COLO668 (cell line): ENCODE measurements around the gene UCHL5.
A peak's percentile ranks its signal among the peaks of the same experiment; 100 is the strongest.

Experiments
- DNase-seq: peaks from one replicate; lab custom pipeline; 2025; ENCODE audit not compliant: unreplicated experiment; lab: John Stamatoyannopoulos, UW

The UCHL5 gene, protein sequence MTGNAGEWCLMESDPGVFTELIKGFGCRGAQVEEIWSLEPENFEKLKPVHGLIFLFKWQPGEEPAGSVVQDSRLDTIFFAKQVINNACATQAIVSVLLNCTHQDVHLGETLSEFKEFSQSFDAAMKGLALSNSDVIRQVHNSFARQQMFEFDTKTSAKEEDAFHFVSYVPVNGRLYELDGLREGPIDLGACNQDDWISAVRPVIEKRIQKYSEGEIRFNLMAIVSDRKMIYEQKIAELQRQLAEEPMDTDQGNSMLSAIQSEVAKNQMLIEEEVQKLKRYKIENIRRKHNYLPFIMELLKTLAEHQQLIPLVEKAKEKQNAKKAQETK

DNA sequence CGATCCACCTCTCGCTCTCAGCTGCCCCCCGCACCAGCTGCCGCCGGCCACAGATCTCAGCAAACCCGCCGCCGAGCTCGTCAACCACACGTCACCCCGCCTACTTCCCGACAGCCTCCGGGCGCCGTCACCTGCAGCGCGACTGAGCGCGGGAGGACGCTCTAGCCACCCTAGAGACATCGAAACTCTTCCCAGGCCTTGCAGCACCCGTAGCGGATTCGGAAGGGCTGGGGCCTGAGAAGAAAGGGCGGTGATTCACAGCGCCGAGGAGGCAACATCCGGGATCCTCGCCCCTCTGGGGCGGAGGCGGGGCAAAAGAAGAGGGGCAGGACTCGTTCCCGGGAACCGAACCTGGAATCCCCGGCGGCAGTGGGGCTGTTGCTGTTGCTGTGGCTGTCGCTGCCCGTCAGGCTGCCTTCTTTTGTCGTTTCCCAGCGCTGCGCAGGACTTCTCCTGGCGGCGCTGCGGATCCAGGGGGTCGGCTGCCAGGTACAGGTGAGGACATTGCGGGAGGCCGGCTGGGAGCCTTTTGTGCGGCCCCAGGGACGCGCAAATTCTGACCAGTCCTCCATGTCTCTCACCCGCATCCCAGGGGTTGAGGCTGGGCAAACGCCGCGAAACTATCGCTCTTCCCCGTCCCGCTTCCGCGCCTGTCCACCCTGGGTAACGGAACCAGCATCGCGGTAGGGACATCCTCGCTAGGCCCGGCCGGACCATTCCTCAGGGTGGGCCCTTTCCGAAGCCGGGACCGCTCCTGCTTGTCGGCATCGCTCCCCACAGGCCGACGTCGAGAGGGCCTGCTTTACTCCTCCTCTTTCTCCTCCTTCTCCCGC lies at the start of gene UCHL5, which contains the start of gene RO60:
Gene UCHL5, minus strand, starts transcription at position 79 of the 833 bp plus-strand sequence. CDS start 100 bp downstream, outside the sequence.
Gene RO60, plus strand, starts transcription at position 331 of the 833 bp plus-strand sequence. CDS start 9,443 bp downstream, outside the sequence.
- DNase-seq = peak; percentile 99

DNA sequence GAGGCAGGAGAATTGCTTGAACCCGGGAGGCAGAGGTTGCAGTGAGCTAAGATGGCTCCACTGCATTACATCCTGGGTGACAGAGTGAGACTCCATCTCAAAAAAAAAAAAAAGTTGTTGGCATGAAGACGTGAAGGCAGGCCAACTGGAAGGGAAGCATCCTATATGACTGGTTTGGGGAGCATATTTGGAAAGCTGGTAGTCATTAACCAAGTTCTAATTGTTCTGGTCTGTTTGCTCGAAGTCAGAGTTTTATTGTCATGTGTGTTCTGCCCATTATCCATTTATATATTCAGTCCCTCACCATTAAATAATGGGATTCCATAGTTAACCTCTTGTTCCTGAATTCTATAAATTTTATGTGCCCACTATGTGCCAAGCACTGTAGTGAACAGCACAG lies 49.3 kb upstream of the UCHL5 start:
- no peak for DNase-seq

DNA sequence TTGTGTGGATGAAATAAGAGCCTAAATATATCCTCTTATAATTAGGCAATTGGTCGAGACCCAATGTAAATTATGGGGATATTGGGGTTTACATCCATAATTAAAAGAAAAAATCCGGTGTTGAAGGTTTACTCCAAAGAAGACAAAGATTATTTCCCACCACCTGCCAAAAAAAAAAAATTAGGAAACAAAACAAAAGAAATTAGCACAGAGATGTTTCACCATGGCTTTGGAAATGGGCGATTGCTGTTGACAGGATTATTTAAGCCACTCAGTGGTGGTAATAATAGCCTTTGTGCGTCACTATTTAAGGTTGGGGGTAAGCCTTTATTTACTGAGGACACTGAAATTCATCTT lies 46.6 kb upstream of the UCHL5 start:
- no peak for DNase-seq

DNA sequence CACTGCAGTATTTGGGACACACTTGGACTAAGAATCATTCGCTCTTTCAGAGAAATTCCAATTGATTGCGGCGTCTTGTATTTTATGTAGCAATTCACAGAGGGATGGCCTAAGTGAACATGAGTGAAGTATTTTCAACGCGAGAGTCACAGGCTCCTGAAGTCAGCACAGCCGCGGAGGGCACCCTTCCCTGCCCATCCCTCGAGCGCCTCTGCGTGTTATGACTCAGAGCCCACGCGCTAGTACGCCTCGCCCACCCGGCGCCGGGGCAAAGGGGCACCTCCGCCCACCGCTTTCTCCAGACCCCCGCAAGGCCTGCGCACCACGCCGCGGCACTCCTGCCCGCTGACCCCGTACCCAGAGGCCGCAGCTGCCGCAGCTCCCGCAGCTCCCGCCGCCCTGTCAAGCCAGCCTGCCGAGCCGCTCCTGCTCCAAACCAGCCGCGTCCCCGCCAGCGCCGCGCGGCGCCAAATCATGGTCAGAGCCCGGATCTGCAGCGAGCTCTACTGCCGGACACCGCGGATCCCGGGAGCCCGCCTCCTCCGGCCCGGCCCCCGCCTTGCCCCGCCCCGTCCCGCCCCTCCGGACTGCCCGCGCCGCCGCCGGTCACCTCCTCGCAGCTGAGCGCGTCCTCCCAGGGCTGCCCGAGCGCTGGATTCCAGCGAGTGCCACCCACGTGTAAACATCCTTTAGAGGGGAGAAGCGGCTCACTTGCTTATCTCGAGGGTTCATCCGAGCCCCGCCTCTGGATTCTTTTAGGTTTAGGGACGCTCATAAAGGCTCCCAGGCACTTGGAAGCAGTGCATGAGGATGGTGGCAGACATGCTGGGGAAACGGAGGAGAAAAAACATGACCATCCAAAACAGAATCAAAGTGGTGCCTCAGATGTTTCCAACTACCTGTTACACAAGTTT lies 46.0 kb upstream of the UCHL5 start, which contains the start of gene GLRX2:
Gene GLRX2, minus strand, starts transcription at position 508 of the 914 bp plus-strand sequence. Its CDS starts 32 bp downstream, at position 476.
- peak; percentile 94 for DNase-seq

DNA sequence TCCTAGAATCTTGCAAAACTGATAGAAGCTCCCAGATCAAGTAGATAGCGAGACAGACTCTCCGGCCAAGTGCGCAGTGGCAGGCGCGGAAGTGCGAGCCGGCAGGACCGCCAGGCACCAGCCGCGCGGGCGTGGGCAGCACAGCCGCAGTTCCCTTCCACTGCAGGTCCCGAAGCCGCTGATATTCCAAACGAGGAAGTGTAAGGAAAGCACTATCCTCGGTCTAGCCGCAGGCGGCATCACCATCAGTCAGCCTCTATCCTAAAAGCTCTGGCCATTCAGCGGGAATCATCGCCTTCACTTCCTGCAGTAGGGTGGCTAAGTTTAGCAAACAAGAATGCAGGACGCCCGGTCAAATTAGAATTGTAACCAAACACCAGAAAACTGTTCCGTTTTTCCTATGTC lies 45.3 kb upstream of the UCHL5 start:
- DNase-seq = peak; percentile 76

DNA sequence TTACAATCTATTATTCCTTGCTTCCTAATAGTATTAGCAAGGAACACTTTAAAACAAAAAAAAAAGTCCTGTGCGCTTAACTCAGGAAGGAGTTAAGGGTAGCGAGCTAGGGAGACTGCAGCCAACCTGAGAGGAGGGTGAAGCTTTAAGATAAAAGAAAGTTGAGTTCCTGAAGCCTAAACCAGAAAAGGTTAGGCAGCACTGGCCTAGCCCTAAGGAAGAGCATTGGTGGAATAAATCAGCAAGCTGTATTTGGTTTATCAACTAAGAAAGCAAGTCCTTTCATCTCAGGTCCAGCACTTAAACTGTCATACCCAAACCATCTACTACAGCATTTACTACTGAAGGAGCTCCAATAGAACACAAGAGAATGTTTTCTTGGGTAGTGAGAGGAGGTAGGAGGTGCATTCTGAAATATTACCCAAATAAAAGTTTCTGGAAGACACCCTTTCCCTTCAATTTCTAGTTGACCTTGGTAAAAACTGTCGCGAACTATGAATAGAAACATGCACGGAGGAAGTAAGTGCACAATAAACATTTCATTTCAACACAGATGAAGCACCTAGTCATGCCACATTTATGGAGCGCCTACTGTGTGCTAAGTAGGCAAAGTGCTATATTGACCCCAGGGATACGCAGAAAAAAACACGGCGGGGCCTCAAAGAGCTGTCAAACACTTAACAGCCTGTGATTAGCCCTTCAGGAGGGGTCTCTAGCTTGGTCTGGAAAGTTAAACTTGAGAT lies 44.8 kb upstream of the UCHL5 start:
- DNase-seq = no peak

DNA sequence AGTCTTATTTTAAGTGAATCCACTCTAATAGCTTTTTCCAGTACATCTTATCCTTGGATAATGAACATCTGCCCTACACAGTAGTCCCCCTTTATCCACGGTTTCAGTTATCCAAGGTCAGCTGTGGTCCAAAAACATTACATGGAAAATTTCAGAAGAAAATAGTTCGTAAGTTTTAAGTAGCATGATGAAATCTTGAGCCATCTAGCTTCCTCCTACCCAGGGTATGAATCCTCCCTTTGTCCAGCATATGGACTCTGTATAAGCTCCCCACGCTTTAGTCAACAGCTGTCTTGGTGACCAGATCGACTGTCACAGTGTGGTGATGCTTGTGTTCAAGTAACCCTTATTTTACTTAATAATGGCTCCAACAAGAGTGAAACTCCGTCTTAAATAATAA lies 43.5 kb upstream of the UCHL5 start:
- no peak for DNase-seq

DNA sequence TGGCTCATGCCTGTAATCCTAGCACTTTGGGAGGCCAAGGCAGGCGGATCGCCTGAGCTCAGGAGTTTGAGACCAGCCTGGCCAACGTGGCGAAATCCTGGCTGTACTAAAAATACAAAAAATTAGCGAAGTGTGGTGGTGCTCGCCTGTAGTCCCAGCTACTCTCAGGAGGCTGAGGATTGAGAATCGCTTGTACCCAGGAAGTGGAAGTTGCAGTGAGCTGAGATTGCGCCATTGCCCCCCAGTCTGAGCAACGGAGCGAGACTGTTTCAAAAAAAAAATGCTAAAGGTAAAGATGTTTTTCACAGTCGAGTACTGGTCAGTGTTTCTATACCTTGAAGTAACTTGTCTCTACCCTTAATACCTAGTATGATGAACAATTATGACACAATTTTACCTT lies 35.0 kb upstream of the UCHL5 start:
- DNase-seq = no peak

DNA sequence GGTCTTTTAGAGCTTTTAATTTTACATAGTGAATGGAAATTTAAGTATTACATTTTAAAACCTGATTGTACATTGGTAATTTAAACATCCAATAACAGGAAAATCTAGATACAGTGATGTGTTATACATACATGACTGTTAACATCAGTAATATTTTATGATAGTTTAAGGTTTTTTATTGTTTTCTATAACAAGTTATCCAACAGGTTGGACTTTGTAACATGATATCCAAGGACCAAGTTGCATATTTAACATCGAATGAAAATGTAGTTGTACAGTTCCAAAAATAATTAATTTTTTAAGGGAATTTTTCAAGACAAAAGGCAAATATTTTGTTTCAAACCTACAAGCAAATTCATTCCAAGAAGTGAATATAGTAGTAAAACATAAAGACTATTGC lies 31.7 kb upstream of the UCHL5 start:
- DNase-seq = no peak

DNA sequence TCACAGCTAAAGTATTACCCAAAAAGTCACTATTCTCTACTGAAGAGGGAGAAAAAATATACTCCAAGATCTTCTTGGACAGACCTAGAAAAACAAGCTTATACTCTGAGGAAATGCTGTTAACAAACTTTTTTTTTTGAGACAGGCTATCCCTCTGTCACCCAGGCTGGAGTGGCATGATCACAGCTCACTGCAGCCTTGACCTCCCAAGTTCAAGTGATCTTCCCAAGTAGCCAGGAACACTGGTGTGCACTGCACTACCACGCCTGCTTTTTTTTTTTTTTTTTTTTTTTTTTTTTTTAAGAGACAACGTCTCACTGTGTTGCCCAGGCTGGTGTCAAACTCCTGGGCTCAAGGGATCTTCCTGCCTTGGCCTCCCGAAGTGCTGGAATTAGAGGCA lies 28.7 kb upstream of the UCHL5 start:
- no peak for DNase-seq

DNA sequence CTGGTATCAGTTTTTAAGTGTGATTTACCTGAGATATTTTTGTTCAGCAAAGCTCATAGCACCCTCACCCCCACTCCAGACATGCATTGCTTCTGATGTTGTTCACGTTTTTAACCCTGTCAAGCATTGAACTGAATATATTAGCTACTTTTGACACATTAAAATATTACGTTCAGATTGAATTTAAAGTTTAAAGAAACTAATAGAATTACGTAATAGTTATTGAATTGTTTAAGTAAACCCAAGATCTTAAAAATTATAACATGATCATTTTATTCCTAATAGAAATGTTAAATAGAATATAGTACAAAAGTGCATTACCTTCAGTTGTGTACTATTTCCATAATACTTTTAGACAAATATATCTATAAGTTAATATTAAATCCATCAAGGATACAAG lies 27.2 kb upstream of the UCHL5 start:
- no peak for DNase-seq

DNA sequence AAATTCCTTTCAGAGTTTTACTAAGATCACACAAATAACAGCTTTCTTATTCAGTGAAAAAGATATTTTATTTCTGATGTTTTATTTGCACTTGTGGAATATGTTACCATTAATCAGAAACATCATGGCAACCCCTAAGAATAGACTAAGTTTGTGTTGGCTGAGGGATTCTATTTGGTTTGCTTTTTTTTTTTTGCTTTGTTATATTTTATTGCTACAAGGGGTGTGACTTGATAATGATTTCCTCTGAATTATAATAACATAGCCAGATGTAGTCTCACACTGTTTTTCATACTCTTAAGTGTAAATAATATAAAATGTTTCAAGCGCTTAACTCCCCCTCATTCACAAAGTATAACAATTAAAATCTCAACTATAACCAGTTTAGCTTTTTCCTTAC lies 26.1 kb upstream of the UCHL5 start:
- no peak for DNase-seq

DNA sequence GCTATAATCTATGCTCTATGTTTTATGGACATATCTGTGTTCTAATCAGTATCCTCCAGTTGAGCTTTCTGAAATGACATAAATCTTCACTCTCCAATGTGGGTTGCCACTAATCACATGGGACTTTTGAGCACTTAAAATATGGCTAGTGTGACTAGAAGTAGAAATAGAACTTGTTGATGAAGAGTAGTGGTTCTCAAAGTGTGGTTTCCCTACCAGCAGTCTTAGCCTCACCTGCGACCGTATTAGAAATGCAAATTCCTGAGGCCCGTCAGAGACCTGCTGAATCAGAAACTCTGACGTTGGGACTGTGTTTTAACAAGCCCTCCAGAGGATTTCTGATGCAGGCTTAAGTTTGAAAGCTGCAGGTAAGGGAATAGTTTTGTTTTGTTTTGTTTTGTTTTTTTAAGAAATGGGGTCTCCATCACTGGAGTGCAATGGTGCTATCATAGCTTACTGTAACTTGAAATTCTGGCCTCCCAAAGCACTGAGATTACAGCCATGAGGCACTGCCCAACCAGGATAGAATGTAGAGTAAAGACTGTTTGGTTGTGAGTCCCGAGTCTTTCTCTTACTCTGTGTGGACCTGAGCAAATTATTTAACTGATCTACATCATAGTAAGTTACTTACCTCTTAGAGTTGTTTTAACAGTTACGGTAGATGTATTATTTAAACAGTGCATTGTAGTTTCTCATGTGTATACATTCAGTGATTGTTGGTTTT lies 24.4 kb upstream of the UCHL5 start:
- DNase-seq = no peak

DNA sequence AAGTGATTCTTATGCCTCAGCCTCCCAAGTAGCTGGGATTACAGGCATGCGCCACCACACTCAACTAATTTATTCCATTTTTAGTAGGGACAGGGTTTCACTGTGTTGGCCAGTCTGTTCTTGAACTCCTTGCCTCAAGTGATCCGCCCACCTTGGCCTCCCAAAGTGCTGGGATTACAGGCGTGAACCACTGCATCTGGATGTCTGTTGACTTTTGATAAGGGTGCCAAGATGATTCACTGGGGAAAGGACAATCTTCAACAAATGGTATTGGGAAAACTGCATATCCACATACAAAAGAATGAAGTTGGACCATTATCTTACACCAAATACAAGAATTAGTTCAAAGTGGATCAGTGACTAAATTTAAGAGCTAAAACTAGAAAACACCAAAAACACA lies 20.0 kb upstream of the UCHL5 start:
- DNase-seq = no peak

DNA sequence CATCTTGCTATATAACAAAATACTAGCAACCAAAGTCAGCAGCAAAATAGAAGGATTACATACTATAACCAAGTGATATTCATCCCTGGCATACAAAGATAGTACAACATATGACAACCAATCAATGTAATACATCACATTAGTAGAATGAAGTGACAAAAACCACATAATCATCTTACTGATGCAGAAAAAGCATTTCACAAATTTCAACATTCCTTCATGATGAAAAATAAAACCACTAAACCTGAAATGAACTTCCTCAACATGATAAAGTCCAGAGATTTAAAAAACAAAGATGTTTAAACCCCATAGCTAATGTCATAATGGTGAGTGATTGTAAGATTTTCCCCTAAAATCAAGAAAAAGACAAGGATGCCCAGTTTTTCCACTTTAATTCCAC lies 18.8 kb upstream of the UCHL5 start:
- no peak for DNase-seq

DNA sequence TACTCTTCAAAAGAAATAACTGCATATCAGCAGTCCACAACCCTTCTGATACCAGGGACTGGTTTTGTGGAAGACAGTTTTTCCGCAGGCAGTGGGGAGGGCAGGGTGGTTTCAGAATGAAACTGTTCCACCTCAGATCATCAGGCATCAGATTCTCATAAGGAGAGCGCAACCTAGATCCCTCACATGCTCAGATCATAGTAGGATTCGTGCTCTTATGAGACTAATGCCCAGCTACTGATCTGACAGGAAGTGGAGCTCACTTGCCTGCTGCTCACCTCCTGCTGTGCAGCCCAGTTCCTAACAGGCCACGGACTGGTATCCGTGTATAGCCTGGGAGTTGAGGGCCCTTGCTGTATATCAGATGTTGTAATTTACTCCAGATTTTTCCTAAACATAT lies 11.8 kb upstream of the UCHL5 start:
- peak; percentile 47 for DNase-seq

DNA sequence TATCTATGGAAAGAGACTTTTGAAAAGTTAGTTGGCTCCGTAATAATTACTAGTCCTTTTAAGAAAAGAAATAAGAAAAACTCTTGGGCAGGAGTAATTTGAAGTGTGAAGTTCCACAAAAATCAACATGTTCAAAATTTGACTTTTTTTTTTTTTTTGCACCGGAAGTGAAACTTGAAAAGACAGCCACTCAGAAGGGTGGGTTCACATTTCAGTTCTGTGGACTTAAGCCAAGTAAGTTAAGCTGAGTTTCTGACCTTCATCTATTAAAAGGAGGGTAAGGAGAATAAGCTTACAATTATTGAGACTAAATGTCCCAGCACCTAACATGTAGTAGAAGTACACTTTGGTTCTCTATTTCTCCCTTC lies 11.2 kb upstream of the UCHL5 start:
- no peak for DNase-seq

DNA sequence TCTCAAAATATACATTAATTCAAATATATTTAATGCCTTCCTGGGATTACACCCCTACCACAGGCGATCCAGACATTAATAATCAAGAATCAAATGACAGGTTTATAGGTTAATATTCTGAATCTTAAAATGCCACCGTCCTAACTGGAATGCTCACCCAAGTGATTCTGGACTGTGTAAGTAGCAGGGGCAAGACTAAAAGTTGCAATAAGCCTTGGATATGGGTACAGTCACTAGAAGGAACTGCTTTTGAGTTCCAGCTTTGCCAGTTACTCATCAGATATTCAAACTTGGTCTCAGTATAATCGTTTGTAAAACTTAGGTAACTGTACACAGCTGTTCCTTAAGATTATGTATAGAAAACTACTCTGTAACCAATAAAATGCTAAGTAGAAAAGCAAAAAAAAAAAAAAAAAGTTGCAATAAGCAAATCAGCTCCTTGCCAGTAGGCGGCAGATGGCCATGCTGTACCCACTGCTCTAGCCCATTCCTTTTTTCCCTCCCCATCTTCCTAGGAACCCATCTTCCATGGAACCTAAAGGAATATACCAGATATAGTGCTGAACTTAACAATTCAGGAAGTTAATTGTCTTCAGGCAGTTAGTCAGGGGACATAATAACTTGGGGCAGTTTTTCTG lies 10.7 kb upstream of the UCHL5 start:
- DNase-seq = no peak

DNA sequence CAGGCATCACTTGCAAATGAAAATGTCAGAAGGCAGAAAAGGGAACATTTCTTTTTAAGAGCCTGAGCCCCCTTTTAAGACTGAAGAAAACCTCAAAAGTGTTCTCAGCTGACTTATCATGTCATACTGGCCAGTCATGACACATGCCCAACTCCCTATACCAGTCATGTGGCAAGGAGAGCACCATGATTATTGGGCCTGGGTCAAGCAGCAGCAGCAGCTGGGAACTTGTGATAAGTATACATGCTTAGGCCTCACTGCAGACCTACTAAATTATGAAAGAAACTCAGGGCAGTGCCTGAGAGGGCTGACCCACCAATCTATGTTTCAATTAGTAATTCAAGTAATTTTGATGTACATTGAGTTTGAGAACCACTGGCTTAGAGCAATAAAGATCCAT lies 8.9 kb upstream of the UCHL5 start:
- no peak for DNase-seq
